IMR-90 (cell line): ENCODE measurements around the gene CHI3L1. TPM values are rescaled to one million over a fixed set of nuclear protein-coding genes. Genes with fewer than 3 reads are reported as not detected.

ENCODE experiments used
- ATAC-seq: fragments of 200-7000 bp; cut with Tn5 transposase; 2 replicates; pipeline ENCODE4 v1.9.1; 2020; ENCODE audit warnings: low read depth, mild to moderate bottlenecking, moderate library complexity
- BruUV-seq: library from RNA; stranded (reverse); fragments of 400-500 nt; replicated peaks from 2 replicates; lab custom pipeline; 2021; lab: Mats Ljungman, UMichigan
- CTCF ChIA-PET: fragments of 300-600 bp; formaldehyde crosslinking; extraction: SDS; loops from one replicate; lab custom pipeline; 2021; ENCODE audit warnings: antibody characterized with exemption; lab: Yijun Ruan, JAX
- POLR2A ChIA-PET: fragments of 300-600 bp; sonication (Branson Sonifier 250); formaldehyde crosslinking; loops from one replicate; lab custom pipeline; 2022; ENCODE audit warnings: antibody characterized with exemption; ENCODE audit not compliant: unreplicated experiment; lab: Charles Lee
- DNase-seq: peaks from one replicate; pipeline ENCODE4 v3.0.0; 2013
- H2AFZ ChIP-seq: replicated peaks from 2 replicates; pipeline ENCODE3; 2013; ENCODE audit warnings: low read length, mild to moderate bottlenecking; ENCODE audit not compliant: poor library complexity
- H2AK5ac ChIP-seq: 2 replicates; pipeline ENCODE4 v1.6.1; 2013; ENCODE audit warnings: low read depth, low read length, inconsistent platforms
- H2AK9ac ChIP-seq: replicated peaks from 2 replicates; pipeline ENCODE3; 2013; ENCODE audit warnings: mild to moderate bottlenecking, low read depth, low read length, moderate library complexity; ENCODE audit not compliant: poor library complexity
- H2BK120ac ChIP-seq: 2 replicates; pipeline ENCODE4 v1.6.1; 2013; ENCODE audit warnings: low read depth, low read length, inconsistent platforms
- H2BK15ac ChIP-seq: 3 replicates; pipeline ENCODE4 v1.6.1; 2013; ENCODE audit warnings: low read depth, low read length, inconsistent platforms
- H2BK20ac ChIP-seq: 2 replicates; pipeline ENCODE4 v1.6.1; 2013; ENCODE audit warnings: low read depth, mild to moderate bottlenecking, inconsistent platforms, low read length, moderate library complexity
- H2BK5ac ChIP-seq: 2 replicates; pipeline ENCODE4 v1.6.1; 2013; ENCODE audit warnings: mild to moderate bottlenecking, low read depth, low read length, inconsistent platforms; ENCODE audit not compliant: poor library complexity, severe bottlenecking
- H3K14ac ChIP-seq: replicated peaks from 2 replicates; pipeline ENCODE4 v1.6.1; 2013; ENCODE audit warnings: low read depth, low read length, inconsistent platforms
- H3K18ac ChIP-seq: 2 replicates; pipeline ENCODE4 v1.6.1; 2013; ENCODE audit warnings: low read depth, low read length, control low read depth
- H3K23ac ChIP-seq: 2 replicates; pipeline ENCODE4 v1.6.1; 2013; ENCODE audit warnings: low read depth, low read length, inconsistent platforms
- H3K27ac ChIP-seq: 2 replicates; pipeline ENCODE4 v1.5.1; 2013; ENCODE audit warnings: mild to moderate bottlenecking, control low read depth, low read length; ENCODE audit not compliant: insufficient read depth
- H3K27me3 ChIP-seq: 2 replicates; pipeline ENCODE4 v1.6.1; 2013; ENCODE audit warnings: low read length; ENCODE audit not compliant: control insufficient read depth, insufficient read depth
- H3K36me3 ChIP-seq: 2 replicates; pipeline ENCODE4 v1.6.1; 2013; ENCODE audit warnings: low read length, mixed read lengths; ENCODE audit not compliant: control insufficient read depth, insufficient read depth
- H3K4ac ChIP-seq: 2 replicates; pipeline ENCODE4 v1.6.1; 2013; ENCODE audit warnings: low read depth, low read length, inconsistent platforms
- H3K4me1 ChIP-seq: 2 replicates; pipeline ENCODE4 v1.6.1; 2013; ENCODE audit warnings: low read length, mixed read lengths; ENCODE audit not compliant: control insufficient read depth, insufficient read depth
- H3K4me2 ChIP-seq: 2 replicates; pipeline ENCODE4 v1.6.1; 2013; ENCODE audit warnings: low read depth, mild to moderate bottlenecking, control low read depth, low read length, moderate library complexity
- H3K4me3 ChIP-seq: 2 replicates; pipeline ENCODE4 v1.5.1; 2013; ENCODE audit warnings: low read depth, mild to moderate bottlenecking, control low read depth, low read length, moderate library complexity; ENCODE audit not compliant: insufficient read depth
- H3K56ac ChIP-seq: 2 replicates; pipeline ENCODE4 v1.6.1; 2013; ENCODE audit warnings: low read length, inconsistent platforms; ENCODE audit not compliant: insufficient read depth; ENCODE audit errors: extremely low read depth
- H3K79me1 ChIP-seq, 2 experiments: 2 replicates each; pipeline ENCODE4 v1.6.1; 2013; ENCODE audit warnings: low read length in 2 of 2, inconsistent platforms in 1 of 2, low read depth in 1 of 2
- H3K9ac ChIP-seq: 2 replicates; pipeline ENCODE4 v1.6.1; 2013; ENCODE audit warnings: low read depth, low read length, control low read depth
- H3K9me1 ChIP-seq: 2 replicates; pipeline ENCODE4 v1.6.1; 2013; ENCODE audit warnings: low read length, inconsistent platforms; ENCODE audit not compliant: insufficient read depth
- H3K9me3 ChIP-seq: 2 replicates; pipeline ENCODE4 v1.6.1; 2013; ENCODE audit warnings: low read length; ENCODE audit not compliant: control insufficient read depth, insufficient read depth
- H4K20me1 ChIP-seq: 2 replicates; pipeline ENCODE4 v1.6.1; 2013; ENCODE audit warnings: low read length, inconsistent platforms; ENCODE audit not compliant: insufficient read depth
- H4K5ac ChIP-seq: 2 replicates; pipeline ENCODE4 v1.6.1; 2013; ENCODE audit warnings: mild to moderate bottlenecking, low read depth, low read length, control low read depth
- H4K8ac ChIP-seq, 2 experiments: 2 replicates each; pipeline ENCODE4 v1.6.1; 2013; ENCODE audit warnings: low read depth in 2 of 2, low read length in 2 of 2, control low read depth in 1 of 2, inconsistent platforms in 1 of 2
- H4K91ac ChIP-seq: 2 replicates; pipeline ENCODE4 v1.6.1; 2013; ENCODE audit warnings: low read depth, low read length, inconsistent platforms; ENCODE audit not compliant: insufficient read depth
- BHLHE40 ChIP-seq: fragments of 150-350 bp; IDR thresholded peaks from 2 replicates; pipeline ENCODE4 v1.6.1; 2016; ENCODE audit warnings: mild to moderate bottlenecking, low read depth, low read length
- CTCF ChIP-seq: conservative IDR thresholded peaks from 2 replicates; pipeline ENCODE4 v1.5.1; 2012; ENCODE audit warnings: mild to moderate bottlenecking, low read depth, low read length, improper control_type of control experiment
- MAZ ChIP-seq: IDR thresholded peaks from 2 replicates; pipeline ENCODE4 v1.6.1; 2012; ENCODE audit warnings: low read depth, mild to moderate bottlenecking, low read length, improper control_type of control experiment, moderate library complexity, borderline replicate concordance
- POLR2A ChIP-seq: IDR thresholded peaks from 2 replicates; pipeline ENCODE4 v1.6.1; 2012; ENCODE audit warnings: mild to moderate bottlenecking, low read depth, low read length
- RAD21 ChIP-seq: IDR thresholded peaks from 2 replicates; pipeline ENCODE4 v1.6.1; 2012; ENCODE audit warnings: low read length, improper control_type of control experiment
- RCOR1 ChIP-seq: IDR thresholded peaks from 2 replicates; pipeline ENCODE4 v1.6.1; 2012; ENCODE audit warnings: mild to moderate bottlenecking, low read length, improper control_type of control experiment; ENCODE audit not compliant: insufficient replicate concordance
- RFX5 ChIP-seq: IDR thresholded peaks from 2 replicates; pipeline ENCODE4 v1.8.0; 2012; ENCODE audit warnings: low read depth, mild to moderate bottlenecking, low read length, moderate library complexity
- SMC3 ChIP-seq: fragments of 150-350 bp; IDR thresholded peaks from 2 replicates; pipeline ENCODE4 v1.6.1; 2016; ENCODE audit warnings: low read depth, mild to moderate bottlenecking, antibody characterized with exemption, low read length, moderate library complexity
- USF2 ChIP-seq: fragments of 150-350 bp; IDR thresholded peaks from 2 replicates; pipeline ENCODE4 v1.6.1; 2017; ENCODE audit warnings: mild to moderate bottlenecking, antibody characterized with exemption, low read length, low read depth
- WGBS, 2 experiments: methylation state at CpG; one replicate each; pipeline versions ENCODE4 v1.1.5 to v1.1.7; 2013; ENCODE audit warnings: missing lambda C conversion rate in 2 of 2; ENCODE audit not compliant: insufficient read length in 1 of 2; ENCODE audit errors: extremely low coverage in 2 of 2; 5-methylcytosine and 5-hydroxymethylcytosine counted together
- dilution Hi-C: fragments of 300-500 bp; cut with HindIII; formaldehyde crosslinking; loops from one replicate; pipeline ENCODE4 v1.14.3; 2018; ENCODE audit warnings: low sequenced_read_pairs; ENCODE audit not compliant: unreplicated experiment
- in situ Hi-C: fragments of 300-500 bp; cut with MboI; formaldehyde crosslinking; loops from 3 replicates; pipeline ENCODE4 v1.14.3; 2019; ENCODE audit warnings: low sequenced_read_pairs, inconsistent platforms, mixed read lengths
- intact Hi-C: fragments of 100-400 bp; cut with micrococcal nuclease; formaldehyde crosslinking; loops from 2 replicates; pipeline ENCODE4 v1.10.0; 2022
- polyA plus RNA-seq, 3 experiments: library from polyadenylated mRNA; depleted of rRNA; stranded (reverse); fragments of >200 nt; gene quantifications; 2 replicates each; pipeline ENCODE4 v1.2.3, GENCODE V29; 2012; ENCODE audit warnings: low replicate concordance in 1 of 3
- total RNA-seq: library from RNA; depleted of rRNA; stranded (reverse); fragments of >200 nt; gene quantifications from 2 replicates; pipeline ENCODE4 v1.2.3, GENCODE V29; 2012

CHI3L1 gene
- total and polyA plus RNA-seq, 2 of the 4 experiments (the other 2 are of a cell fraction): 0.17 TPM; not detected in 1

GRCh38 chr1:203216274-203217138 lies 30.0 kb upstream of the CHI3L1 start:
- no peak overlapping the region for H2BK5ac ChIP-seq
- H3K4me2 ChIP-seq: no peak overlapping the region
- no peak overlapping the region for H3K4ac ChIP-seq
- H3K4me3 ChIP-seq: no peak overlapping the region
- ChIA-PET POLR2A (interaction anchor here (0.6 kb wide), 1 partner anchor 25 kb away, joined by 9 read pairs; no protein-coding TSS in a partner anchor), CTCF (interaction anchor here (1.0 to 3.6 kb wide), 9 partner anchors 11 to 178 kb away, joined by 3 to 49 read pairs (median 5); partner anchors contain the start of gene ADORA1)
- BruUV-seq: no TSS peak
- H2BK120ac ChIP-seq: no peak overlapping the region
- no peak overlapping the region for H2AK9ac ChIP-seq
- no peak overlapping the region for H3K14ac ChIP-seq
- no peaks in the 10 kb centered on the region for H3K4me1 ChIP-seq
- no peak overlapping the region for H3K27ac ChIP-seq
- TF ChIP-seq USF2: no peak
- peak; percentile 94 for TF ChIP-seq SMC3
- TF ChIP-seq RAD21: peak; percentile 86
- TF ChIP-seq RCOR1: no peak
- no peak for TF ChIP-seq RFX5
- TF ChIP-seq POLR2A: no peak
- TF ChIP-seq BHLHE40: peak; percentile 14; the same call in 1 of the 2 replicates
- peak; percentile 85 for TF ChIP-seq CTCF
- TF ChIP-seq MAZ: no peak
- no peak overlapping the region for H3K56ac ChIP-seq
- H3K9me1 ChIP-seq: no peaks in the 10 kb centered on the region
- peaks cover 42% of the 10 kb centered on the region for H3K27me3 ChIP-seq
- no peak overlapping the region for H3K23ac ChIP-seq
- no peaks in the 10 kb centered on the region; the same call in 1 of the 2 replicates for H4K20me1 ChIP-seq
- intact Hi-C loops: loop anchor here (1.0 kb wide), 2 partner anchors 98 to 177 kb away; no protein-coding TSS in a partner anchor
- peak; percentile 88 for ATAC-seq
- no peak overlapping the region for H2BK15ac ChIP-seq
- no peak overlapping the region for H4K91ac ChIP-seq
- H3K9ac ChIP-seq: no peak overlapping the region
- DNase-seq: peak; percentile 64
- no peak overlapping the region for H4K5ac ChIP-seq
- no peaks in the 10 kb centered on the region for H3K9me3 ChIP-seq
- no peak overlapping the region for H4K8ac ChIP-seq
- in situ Hi-C loops: loop anchor here (5.0 kb wide), 1 partner anchor 179 kb away; no protein-coding TSS in a partner anchor
- no peak overlapping the region for H2AK5ac ChIP-seq
- H3K18ac ChIP-seq: no peak overlapping the region
- dilution Hi-C loops: no loop called here
- H3K79me1 ChIP-seq: no peaks in the 10 kb centered on the region
- H2BK20ac ChIP-seq: no peak overlapping the region
- H3K36me3 ChIP-seq: no peaks in the 10 kb centered on the region
- no peak overlapping the region for H2AFZ ChIP-seq
- 32% methylated on average over 13 of the region's 19 CpGs; no CpG with 5 or more reads in 1 of the 2 experiments for WGBS, 2 experiments
